RWPE2 (cell line): ENCODE data around the gene PLEKHA5.

Experiments used
- ATAC-seq: fragments of 200-7000 bp; cut with Tn5 transposase; 3 replicates; pipeline ENCODE4 v1.9.1; 2021; ENCODE audit warnings: low read depth
- DNase-seq: peaks from one replicate; pipeline ENCODE4 v3.0.0-alpha.2; 2020; ENCODE audit warnings: low spot score
- H3K27ac ChIP-seq: fragments of 450-650 bp; 2 replicates; pipeline ENCODE4 v1.5.1; 2017; ENCODE audit warnings: mild to moderate bottlenecking; ENCODE audit not compliant: poor library complexity, severe bottlenecking
- H3K27me3 ChIP-seq: fragments of 250-450 bp; sonication (Bioruptor Pico); 2 replicates; pipeline ENCODE4 v1.5.1; 2021; ENCODE audit warnings: mild to moderate bottlenecking, moderate library complexity; ENCODE audit not compliant: insufficient read depth, poor library complexity, severe bottlenecking
- H3K36me3 ChIP-seq: fragments of 250-450 bp; sonication (Bioruptor Pico); 2 replicates; pipeline ENCODE4 v1.5.1; 2020; ENCODE audit warnings: low read depth, mild to moderate bottlenecking, moderate library complexity
- H3K4me1 ChIP-seq: fragments of 250-450 bp; sonication (Bioruptor Pico); 2 replicates; pipeline ENCODE4 v1.5.1; 2021; ENCODE audit warnings: mild to moderate bottlenecking, moderate library complexity; ENCODE audit not compliant: insufficient read depth, poor library complexity, severe bottlenecking
- H3K4me3 ChIP-seq: fragments of 250-450 bp; sonication (Bioruptor Pico); 2 replicates; pipeline ENCODE4 v1.5.1; 2021; ENCODE audit warnings: mild to moderate bottlenecking, moderate library complexity; ENCODE audit not compliant: severe bottlenecking
- H3K9me3 ChIP-seq: fragments of 250-450 bp; sonication (Bioruptor Pico); 2 replicates; pipeline ENCODE4 v1.5.1; 2021; ENCODE audit warnings: mild to moderate bottlenecking, moderate library complexity; ENCODE audit not compliant: severe bottlenecking
- CTCF ChIP-seq: fragments of 450-650 bp; IDR thresholded peaks from one replicate; pipeline ENCODE4 v1.5.1; 2017; ENCODE audit warnings: mild to moderate bottlenecking, moderate library complexity; ENCODE audit not compliant: poor library complexity, severe bottlenecking

The PLEKHA5 gene

DNA sequence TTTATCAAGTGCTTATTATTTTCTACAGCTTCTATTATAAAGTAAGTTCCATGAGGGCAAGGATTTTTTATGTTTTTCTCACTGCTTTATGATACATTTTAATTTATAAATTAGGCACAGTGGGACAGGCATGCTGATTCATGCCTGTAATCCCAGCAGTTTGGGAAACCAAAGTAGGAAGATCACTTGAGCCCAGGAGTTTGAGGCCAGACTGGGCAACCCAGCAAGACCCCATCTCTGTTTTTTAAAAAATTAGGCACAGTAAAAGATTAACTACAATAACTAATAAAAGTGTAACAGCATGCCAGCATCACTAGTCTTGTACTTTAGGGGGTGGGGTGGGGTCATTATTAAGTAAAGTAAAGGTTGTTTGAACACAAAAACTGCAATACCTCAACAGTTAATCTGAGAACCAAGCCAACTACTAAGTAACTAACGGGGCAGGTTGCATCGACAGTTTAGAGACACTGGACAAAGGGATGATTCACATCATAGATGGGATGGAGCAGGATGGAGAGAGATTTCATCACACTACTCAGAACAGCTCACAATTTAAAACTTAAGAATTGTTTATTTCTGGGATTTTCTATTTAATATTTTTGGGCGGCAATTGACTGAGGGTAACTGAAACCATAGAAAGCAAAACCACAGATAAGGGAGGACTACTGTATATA lies 119.5 kb downstream of the PLEKHA5 start:
- Histone ChIP-seq H3K4me1 (no peaks in the 10 kb centered on the region), H3K27ac (no peak overlapping the region), H3K36me3 (no peaks in the 10 kb centered on the region), H3K27me3 (no peaks in the 10 kb centered on the region), H3K4me3 (no peak overlapping the region), H3K9me3 (no peaks in the 10 kb centered on the region)
- ATAC-seq (no peak; the same call in 2 of the 3 replicates), DNase-seq (no peak)
- TF ChIP-seq CTCF = no peak

GRCh38 chr12:19251481-19252132 lies 122.1 kb downstream of the PLEKHA5 start:
- ATAC-seq = no peak
- no peak for DNase-seq
- Histone ChIP-seq H3K27me3 (no peaks in the 10 kb centered on the region), H3K36me3 (no peaks in the 10 kb centered on the region), H3K27ac (no peak overlapping the region), H3K4me1 (no peaks in the 10 kb centered on the region), H3K9me3 (no peaks in the 10 kb centered on the region), H3K4me3 (no peak overlapping the region)
- TF ChIP-seq CTCF = no peak

DNA sequence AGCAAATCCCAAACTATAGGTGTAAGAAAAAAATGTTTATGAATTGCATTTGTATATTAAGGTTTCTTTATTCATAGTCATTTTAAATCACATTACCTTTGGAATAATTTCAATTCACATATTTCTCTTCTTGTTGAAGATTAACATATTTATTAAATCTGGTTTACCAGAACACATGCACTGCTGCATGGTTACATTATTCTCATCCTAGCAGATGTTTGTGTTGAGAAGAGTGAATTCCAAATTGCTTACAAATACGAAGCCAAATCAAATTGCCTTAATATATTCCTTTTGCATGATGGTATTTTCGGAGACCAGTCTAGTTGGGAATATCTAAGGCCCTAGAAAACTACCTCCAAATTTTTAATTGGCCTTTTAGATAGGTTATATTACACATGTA lies 130.6 kb downstream of the PLEKHA5 start:
- no peak for TF ChIP-seq CTCF
- H3K9me3 ChIP-seq = no peaks in the 10 kb centered on the region
- H3K4me3 ChIP-seq = no peak overlapping the region
- H3K4me1 ChIP-seq = no peaks in the 10 kb centered on the region
- no peaks in the 10 kb centered on the region for H3K36me3 ChIP-seq
- ATAC-seq (no peak), DNase-seq (no peak)
- no peaks in the 10 kb centered on the region for H3K27me3 ChIP-seq
- H3K27ac ChIP-seq = no peak overlapping the region

DNA sequence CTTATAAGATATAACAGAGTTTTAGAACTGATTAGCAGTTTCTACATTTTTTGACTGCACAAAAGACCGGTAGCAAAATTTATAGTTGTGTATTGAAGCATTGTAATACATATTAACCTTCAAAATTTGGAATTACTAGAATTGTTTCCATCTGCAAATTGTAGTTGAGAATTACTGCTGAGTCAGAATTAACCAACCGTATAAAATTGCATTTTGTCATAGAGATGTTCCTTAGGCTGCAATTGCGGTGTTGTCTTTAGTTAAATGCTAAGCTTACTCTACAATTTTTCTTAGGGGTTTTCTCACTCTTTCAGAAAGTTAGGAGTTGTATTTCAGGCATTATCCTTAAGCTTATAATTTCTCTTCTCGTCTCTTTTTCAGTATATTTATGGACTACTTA lies 132.2 kb downstream of the PLEKHA5 start:
- Histone ChIP-seq H3K27me3 (no peaks in the 10 kb centered on the region), H3K36me3 (no peaks in the 10 kb centered on the region), H3K4me3 (no peak overlapping the region), H3K9me3 (no peaks in the 10 kb centered on the region), H3K4me1 (no peaks in the 10 kb centered on the region), H3K27ac (no peak overlapping the region)
- TF ChIP-seq CTCF = no peak
- ATAC-seq (no peak), DNase-seq (no peak)

DNA sequence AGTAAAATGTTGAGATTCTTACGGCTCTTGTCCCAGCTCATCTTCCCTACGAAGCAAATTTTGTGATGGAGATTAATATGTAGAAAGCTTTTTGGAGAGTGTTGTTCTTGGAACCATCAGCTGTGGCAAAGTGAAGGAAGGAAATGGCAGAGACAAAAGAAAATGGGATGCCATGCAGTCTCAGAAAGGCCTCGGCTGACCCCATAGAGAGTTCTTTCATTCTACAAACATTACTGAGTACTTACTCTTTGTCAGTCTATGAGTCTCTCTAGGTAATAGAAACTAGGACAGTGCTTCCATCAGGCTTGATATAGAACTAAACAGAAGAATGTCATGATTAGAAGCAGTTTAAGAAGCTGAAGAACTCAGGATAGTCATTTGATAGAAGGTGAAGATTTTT lies 134.1 kb downstream of the PLEKHA5 start:
- no peak overlapping the region for H3K4me3 ChIP-seq
- no peaks in the 10 kb centered on the region for H3K27me3 ChIP-seq
- H3K36me3 ChIP-seq = no peaks in the 10 kb centered on the region
- DNase-seq (no peak), ATAC-seq (no peak)
- no peak overlapping the region for H3K27ac ChIP-seq
- no peaks in the 10 kb centered on the region for H3K4me1 ChIP-seq
- no peaks in the 10 kb centered on the region for H3K9me3 ChIP-seq
- TF ChIP-seq CTCF = no peak
